ENCODE measurements around the gene GPR35. TPM values are rescaled to one million over a fixed set of nuclear protein-coding genes. Genes with fewer than 3 reads are reported as not detected.

GPR35 gene
- total and polyA plus RNA-seq, 2 donors (not counting 3 experiments of a cell fraction or from before 2014, with no cell fraction given), result 0.18 to 0.33 TPM

- POLR2A ChIA-PET, result no interaction called here
- FAIRE-seq, result no peak
Measured at GRCh38 chr2:240605867-240606743, 19.2 kb upstream of the GPR35 start.

More at GRCh38 chr2:240605867-240606743, 19.2 kb upstream of the GPR35 start:
- CTCF ChIA-PET, result interaction anchor here (0.7 kb wide), 1 partner anchor 19 kb away, joined by 3 read pairs; the partner anchor contains the start of gene CAPN10
- no TSS peak for BruUV-seq (replicated peaks)
- Histone ChIP-seq H3K4me3 (replicated peaks in 1 of 3; ENCODE audit: insufficient read depth in 1 of 3, low read depth in 1 of 3, low read length in 3 of 3) (no peak overlapping the region), H4K20me1 (replicated peaks; ENCODE audit: control insufficient read depth, extremely low read depth, insufficient read depth, low read length) (no peaks in the 10 kb centered on the region), H3K79me2 (ENCODE audit: control insufficient read depth, insufficient read depth, low read length) (no peaks in the 10 kb centered on the region), H3K9ac (replicated peaks; ENCODE audit: extremely low read depth, insufficient read depth, low read length) (no peak overlapping the region), H3K4me1 (ENCODE audit: control insufficient read depth, extremely low read depth, insufficient read depth, low read length) (peaks cover 2% of the 10 kb centered on the region), H3K27me3 (ENCODE audit: control insufficient read depth in 2 of 2, insufficient read depth in 2 of 2, low read length in 2 of 2) (no peaks in the 10 kb centered on the region), H3K4me2 (ENCODE audit: insufficient read depth, low read length) (no peak overlapping the region), H3K27ac (ENCODE audit: insufficient read depth, low read depth, low read length) (no peak overlapping the region), H3K9me3 (replicated peaks; ENCODE audit: control insufficient read depth, insufficient read depth, low read length) (no peaks in the 10 kb centered on the region), H2AFZ (ENCODE audit: low read depth, low read length) (no peak overlapping the region), H3K9me1 (replicated peaks; ENCODE audit: control insufficient read depth, extremely low read depth, insufficient read depth, low read length) (no peaks in the 10 kb centered on the region), H3K36me3 (ENCODE audit: control insufficient read depth in 2 of 2, extremely low read depth in 1 of 2, insufficient read depth in 2 of 2, low read length in 2 of 2) (no peaks in the 10 kb centered on the region)
- TF ChIP-seq FOS (IDR thresholded peaks at IDR 0.05; ENCODE audit: borderline replicate concordance, insufficient read depth, low read length) (no peak), GATA2 (IDR thresholded peaks at IDR 0.05; ENCODE audit: insufficient read depth, insufficient read length, low read depth, low read length) (no peak), MAX (IDR thresholded peaks at IDR 0.05; ENCODE audit: insufficient read depth, insufficient read length) (no peak), JUN (IDR thresholded peaks at IDR 0.05; ENCODE audit: borderline replicate concordance, insufficient read depth, insufficient read length, low read depth) (no peak), POLR2AphosphoS5 (IDR thresholded peaks at IDR 0.05; ENCODE audit: insufficient read depth, low read depth, low read length) (no peak), MYC (IDR thresholded peaks at IDR 0.05; ENCODE audit: low read depth, low read length) (no peak), CTCF (IDR thresholded peaks at IDR 0.05; ENCODE audit: extremely low read depth in 1 of 2, insufficient read depth in 1 of 2, low read depth in 1 of 2, low read length in 2 of 2) (no peak), POLR2A (IDR thresholded peaks at IDR 0.05; ENCODE audit: low read depth, low read length) (no peak), EZH2 (IDR thresholded peaks at IDR 0.05; ENCODE audit: borderline replicate concordance, low read depth, low read length, severe bottlenecking) (no peak)
- no peak for DNase-seq (ENCODE audit: low read depth, low spot score)
- dilution Hi-C loops (cut with MboI; ENCODE audit: extremely low pct_ligation_motif_present, low sequenced_read_pairs), result no loop called here
- intact Hi-C loops (cut with micrococcal nuclease), result no loop called here

Measured in endothelial cell of umbilical vein (primary cell).